Measurements from ENCODE around the gene LYRM2.

DNA sequence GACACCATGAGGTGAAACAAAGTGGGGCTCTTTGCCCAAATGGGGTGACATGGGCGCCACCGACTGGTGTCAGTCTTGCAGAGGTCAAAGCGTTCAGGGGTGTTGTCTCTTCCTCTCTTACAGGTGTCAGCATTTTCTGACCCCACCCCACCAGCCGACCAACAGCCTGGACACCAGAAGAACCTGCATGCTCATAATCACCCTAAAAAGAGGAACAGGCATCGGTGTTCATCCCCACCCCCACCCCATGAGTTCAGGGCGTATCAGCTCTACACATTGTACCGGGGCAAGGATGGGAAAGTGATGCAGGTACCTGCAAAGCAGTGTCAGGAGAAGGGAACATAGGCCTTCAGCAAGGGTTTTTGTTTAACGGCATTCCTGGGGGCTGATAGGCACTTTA lies 14.8 kb downstream of the LYRM2 start:
- TF ChIP-seq, protein P1, sequence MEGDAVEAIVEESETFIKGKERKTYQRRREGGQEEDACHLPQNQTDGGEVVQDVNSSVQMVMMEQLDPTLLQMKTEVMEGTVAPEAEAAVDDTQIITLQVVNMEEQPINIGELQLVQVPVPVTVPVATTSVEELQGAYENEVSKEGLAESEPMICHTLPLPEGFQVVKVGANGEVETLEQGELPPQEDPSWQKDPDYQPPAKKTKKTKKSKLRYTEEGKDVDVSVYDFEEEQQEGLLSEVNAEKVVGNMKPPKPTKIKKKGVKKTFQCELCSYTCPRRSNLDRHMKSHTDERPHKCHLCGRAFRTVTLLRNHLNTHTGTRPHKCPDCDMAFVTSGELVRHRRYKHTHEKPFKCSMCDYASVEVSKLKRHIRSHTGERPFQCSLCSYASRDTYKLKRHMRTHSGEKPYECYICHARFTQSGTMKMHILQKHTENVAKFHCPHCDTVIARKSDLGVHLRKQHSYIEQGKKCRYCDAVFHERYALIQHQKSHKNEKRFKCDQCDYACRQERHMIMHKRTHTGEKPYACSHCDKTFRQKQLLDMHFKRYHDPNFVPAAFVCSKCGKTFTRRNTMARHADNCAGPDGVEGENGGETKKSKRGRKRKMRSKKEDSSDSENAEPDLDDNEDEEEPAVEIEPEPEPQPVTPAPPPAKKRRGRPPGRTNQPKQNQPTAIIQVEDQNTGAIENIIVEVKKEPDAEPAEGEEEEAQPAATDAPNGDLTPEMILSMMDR (IDR thresholded peaks at IDR 0.05), result no peak
- TF ChIP-seq POLR2A (IDR thresholded peaks at IDR 0.05), result no peak
